Measurements from ENCODE around the gene DOC2A.

DOC2A gene

DNA sequence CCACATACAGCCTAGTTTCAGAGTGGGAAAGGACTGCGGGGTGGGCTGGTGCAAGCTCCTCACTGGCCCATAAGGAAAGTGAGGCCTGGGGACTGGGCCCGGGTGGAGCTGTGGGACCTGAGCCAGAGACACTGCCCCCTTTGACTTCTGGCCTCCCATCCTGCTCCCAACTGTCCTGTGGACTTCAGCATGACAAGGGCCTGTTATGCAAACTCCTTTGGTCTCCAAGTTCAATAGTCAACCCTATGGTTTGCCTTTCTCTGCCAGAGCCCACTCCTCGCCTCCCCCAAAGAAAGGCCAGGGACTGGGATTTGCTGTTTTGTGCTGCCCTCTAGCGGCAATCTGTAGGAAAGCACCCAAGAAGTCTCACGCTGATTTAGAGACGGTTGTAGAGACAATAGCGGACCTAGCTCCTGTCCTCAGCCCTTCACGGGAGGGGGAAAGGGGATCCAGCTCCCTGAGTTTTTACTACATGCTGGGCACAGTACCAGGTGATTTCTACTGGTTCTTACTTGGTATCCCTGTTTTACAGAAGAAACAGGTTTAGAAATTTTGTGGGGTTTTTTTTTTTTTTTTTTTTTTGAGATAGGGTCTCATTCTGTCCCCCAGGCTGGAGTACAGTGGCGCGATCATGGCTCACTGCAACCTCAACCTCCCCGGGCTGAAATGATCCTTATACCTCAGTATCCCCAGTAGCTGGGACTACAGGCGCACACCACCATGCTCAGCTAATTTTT is 21.4 kb upstream of the DOC2A start:
- TF ChIP-seq, protein P1, sequence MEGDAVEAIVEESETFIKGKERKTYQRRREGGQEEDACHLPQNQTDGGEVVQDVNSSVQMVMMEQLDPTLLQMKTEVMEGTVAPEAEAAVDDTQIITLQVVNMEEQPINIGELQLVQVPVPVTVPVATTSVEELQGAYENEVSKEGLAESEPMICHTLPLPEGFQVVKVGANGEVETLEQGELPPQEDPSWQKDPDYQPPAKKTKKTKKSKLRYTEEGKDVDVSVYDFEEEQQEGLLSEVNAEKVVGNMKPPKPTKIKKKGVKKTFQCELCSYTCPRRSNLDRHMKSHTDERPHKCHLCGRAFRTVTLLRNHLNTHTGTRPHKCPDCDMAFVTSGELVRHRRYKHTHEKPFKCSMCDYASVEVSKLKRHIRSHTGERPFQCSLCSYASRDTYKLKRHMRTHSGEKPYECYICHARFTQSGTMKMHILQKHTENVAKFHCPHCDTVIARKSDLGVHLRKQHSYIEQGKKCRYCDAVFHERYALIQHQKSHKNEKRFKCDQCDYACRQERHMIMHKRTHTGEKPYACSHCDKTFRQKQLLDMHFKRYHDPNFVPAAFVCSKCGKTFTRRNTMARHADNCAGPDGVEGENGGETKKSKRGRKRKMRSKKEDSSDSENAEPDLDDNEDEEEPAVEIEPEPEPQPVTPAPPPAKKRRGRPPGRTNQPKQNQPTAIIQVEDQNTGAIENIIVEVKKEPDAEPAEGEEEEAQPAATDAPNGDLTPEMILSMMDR (conservative IDR thresholded peaks at IDR 0.05; ENCODE audit: low read length): peak; percentile 84
- H3K4me3 ChIP-seq (ENCODE audit: low read length): no peak overlapping the region
- DNase-seq (ENCODE audit: low read depth): peak; percentile 58

DNA sequence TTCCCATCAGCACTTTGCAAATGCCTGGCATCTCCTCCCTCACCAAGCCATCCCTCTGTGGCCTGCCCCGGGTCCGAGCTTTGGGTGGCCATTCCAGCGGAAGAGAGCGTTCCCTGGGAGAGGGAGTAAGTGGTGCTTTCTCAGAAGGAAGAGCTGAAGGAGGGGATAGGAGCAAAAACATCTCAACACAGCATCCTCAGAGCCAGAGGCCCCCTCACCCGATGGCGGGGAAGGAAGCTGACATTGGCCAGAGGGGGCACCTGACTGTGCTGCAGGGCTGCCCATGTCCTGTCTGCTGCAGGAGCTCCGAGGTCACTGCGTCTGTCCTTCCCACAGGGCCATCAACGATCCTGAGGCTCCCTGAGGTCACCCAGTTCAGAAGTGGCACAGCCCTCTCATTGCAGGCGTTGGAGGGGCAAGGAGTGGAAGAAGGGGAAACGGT is 20.7 kb upstream of the DOC2A start:
- no peak for DNase-seq (ENCODE audit: low read depth)
- TF ChIP-seq, protein P1 (conservative IDR thresholded peaks at IDR 0.05; ENCODE audit: low read length): no peak
- H3K4me3 ChIP-seq (ENCODE audit: low read length): no peak overlapping the region

DNA sequence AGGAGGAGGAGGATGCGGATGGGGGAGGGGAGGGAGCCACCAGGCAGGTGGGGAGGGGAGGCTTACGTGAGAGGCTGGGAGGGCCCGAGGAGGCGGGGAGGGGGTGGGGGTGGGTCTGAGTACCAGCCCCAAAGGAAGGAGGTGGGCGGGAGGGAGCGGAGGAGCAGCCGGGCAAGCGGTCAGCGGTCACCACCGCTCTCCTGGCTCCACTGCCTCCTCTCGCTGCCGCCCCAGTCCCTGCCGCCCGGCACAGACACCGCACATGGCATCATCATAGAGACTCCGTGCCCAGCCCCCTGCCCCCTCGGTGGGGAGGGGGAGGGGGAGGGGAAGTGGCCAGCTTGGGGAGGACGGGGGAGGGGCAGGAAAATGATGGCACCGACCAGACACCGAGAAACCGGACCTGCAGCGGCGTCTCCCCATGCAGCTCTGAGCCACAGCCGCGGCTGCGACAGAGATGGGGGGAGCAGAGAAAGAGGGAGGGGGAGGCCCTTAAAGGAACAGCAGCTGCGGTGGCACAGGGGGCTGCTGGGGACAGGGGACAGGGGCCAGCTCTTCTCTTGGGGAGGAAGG is 20.1 kb upstream of the DOC2A start, which contains the start of gene TLCD3B:
TLCD3B (minus strand) TSS at position 431 of the 573 bp plus-strand sequence. CDS start 744 bp downstream, outside the sequence.
- no peak for DNase-seq (ENCODE audit: low read depth)
- no peak within 1 kb of the TSS for H3K4me3 ChIP-seq (ENCODE audit: low read length)
- TF ChIP-seq, protein P1 (conservative IDR thresholded peaks at IDR 0.05; ENCODE audit: low read length): no peak

DNA sequence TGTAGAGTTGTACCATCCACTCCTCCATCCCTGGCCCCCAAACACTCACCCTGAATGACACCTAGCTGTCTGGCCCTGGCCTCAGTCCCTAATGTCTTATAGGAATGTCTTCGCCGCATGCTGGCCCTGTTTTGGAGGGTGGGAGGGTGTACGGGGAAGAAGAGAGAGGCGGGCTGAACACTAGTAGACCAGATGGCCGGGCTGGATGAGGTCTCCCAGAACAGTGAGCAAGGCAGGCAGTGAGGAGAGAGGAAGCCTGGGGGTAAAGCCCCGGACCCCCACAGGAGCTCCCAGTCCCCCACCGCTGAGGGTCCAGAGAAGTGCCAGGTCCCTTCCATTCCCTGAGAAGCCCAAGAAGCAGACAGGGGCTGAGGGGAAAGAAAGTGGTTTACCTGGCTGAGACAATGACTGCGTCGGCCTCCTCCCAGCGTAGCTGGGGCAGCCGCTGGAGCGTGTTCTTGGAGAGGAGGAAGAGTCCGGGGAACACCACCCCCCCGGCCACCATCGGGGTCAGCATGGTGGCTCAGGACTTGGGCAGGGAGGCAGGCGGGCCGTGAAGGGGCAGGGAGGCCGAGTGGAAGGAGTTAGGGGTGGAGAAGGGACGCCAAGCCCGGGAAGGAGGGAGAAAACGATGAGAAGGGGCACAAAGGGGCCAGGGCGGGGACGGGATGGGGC is 19.3 kb upstream of the DOC2A start:
- TF ChIP-seq, protein P1 (conservative IDR thresholded peaks at IDR 0.05; ENCODE audit: low read length): no peak
- H3K4me3 ChIP-seq (ENCODE audit: low read length): no peak overlapping the region
- DNase-seq (ENCODE audit: low read depth): no peak

DNA sequence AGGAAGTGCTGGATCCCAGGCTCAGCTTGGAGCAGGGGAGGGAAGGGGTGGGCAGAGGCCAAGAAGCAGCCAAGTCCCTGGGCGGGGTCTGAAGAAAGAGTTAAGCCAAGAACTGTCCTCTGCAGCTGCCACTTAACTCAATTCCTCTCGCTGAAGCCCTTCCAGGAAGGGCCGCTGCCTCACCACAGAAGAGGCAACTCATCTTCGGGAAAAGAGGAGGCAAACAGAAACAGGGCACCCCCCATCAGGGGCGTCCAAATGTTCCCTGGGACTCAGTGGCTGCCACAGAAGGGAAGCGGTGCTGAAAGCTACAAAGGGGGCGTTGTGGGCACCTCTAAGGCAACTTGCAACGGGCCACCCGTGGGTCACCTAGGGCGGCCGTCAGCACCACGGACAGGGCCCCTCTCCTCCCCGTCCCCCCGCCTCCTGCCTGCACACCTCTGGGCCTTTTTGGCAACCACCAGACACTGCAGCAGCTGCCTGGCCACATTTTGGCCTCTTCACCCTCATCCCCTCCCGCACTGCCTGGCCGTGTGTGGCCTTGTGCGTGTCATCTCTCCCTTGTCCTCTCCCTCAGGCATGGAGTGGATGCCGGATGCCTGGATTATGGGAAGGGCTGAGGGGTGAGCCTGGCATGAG is 17.7 kb upstream of the DOC2A start:
- no peak for DNase-seq (ENCODE audit: low read depth)

DNA sequence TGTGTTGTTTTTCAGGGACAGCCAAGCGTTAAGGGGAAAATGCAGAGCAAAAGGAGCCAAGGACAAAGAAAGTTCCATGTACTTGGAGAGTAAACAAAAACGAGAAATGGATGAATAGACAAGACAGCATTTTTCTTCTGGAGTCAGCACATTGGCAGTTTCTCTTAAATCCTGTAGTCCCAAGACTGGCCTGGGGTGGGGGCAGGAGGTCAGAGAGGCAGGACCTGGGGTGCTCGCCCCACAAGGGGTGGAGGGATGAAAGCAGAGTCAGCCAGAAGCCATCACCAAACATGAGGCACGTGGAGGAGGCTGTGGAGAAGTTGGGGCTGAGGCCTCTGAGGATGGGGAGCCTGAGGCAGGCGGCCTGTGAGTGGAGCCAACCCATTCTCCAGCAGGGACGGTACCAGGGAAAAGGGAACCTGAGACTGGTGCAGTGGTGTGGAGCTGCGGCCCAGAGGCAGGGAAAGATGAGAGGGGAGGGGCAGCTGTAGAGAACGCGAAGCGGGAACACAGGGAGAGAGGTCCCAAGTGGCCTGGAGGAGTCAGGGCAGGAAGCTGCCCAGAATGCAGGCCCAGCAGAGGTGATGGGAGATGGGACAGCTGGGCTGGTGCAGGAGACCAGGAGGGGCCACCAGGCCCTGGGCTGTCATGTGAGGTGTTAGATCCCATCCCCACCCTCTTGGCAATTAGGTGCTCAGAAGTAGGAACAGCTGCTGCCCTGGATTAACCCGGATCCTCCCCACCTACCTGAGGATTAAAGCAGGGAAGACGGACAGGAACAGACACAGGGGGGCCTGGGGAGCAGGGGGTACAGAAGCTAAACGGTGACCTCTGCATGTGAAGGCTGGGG is 17.0 kb upstream of the DOC2A start:
- H3K4me3 ChIP-seq (ENCODE audit: low read length): no peak overlapping the region
- no peak for DNase-seq (ENCODE audit: low read depth)
- TF ChIP-seq, protein P1 (conservative IDR thresholded peaks at IDR 0.05; ENCODE audit: low read length): no peak

More for the DNA sequence above, 17.7 kb upstream of the DOC2A start:
- TF ChIP-seq, protein P1 (conservative IDR thresholded peaks at IDR 0.05; ENCODE audit: low read length): no peak
- H3K4me3 ChIP-seq (ENCODE audit: low read length): no peak overlapping the region

Data from AG10803 (cell line).